A673 (cell line): ENCODE results near the gene RAC2. TPM values are rescaled to one million over a fixed set of nuclear protein-coding genes. Genes with fewer than 3 reads are reported as not detected.
A peak's percentile ranks its signal among the peaks of the same experiment; 100 is the strongest.

Source experiments
- BruUV-seq: library from RNA; stranded (reverse); fragments of 400-500 nt; replicated peaks from 2 replicates; lab custom pipeline; 2021; lab: Mats Ljungman, UMichigan
- CTCF ChIA-PET: fragments of 300-600 bp; sonication (Branson Sonifier 250); formaldehyde crosslinking; loops from one replicate; lab custom pipeline; 2022; ENCODE audit warnings: antibody characterized with exemption; lab: Charles Lee
- POLR2A ChIA-PET: fragments of 300-600 bp; sonication (Branson Sonifier 250); formaldehyde crosslinking; loops from one replicate; lab custom pipeline; 2022; ENCODE audit warnings: antibody characterized with exemption; ENCODE audit not compliant: low non-redundant PET; lab: Charles Lee
- DNase-seq: peaks from one replicate; pipeline ENCODE4 v3.0.0-alpha.2; 2015; ENCODE audit warnings: low spot score
- H3K27ac ChIP-seq: fragments of 200-600 bp; sonication (generic); 2 replicates; pipeline ENCODE4 v1.5.1; 2016; ENCODE audit warnings: mixed run types, low read depth, mild to moderate bottlenecking, mixed read lengths, antibody characterized with exemption, low read length; ENCODE audit not compliant: poor library complexity, severe bottlenecking
- H3K27me3 ChIP-seq: fragments of 200-600 bp; sonication (generic); replicated peaks from 2 replicates; pipeline ENCODE4 v1.6.1; 2017; ENCODE audit warnings: mixed run types, low read depth, mild to moderate bottlenecking, mixed read lengths, antibody characterized with exemption, low read length; ENCODE audit not compliant: insufficient read depth, poor library complexity
- H3K36me3 ChIP-seq: fragments of 200-600 bp; sonication (generic); 2 replicates; pipeline ENCODE4 v1.6.1; 2016; ENCODE audit warnings: mixed run types, mild to moderate bottlenecking, mixed read lengths, antibody characterized with exemption, low read length; ENCODE audit not compliant: insufficient read depth, poor library complexity, severe bottlenecking
- H3K4me1 ChIP-seq: fragments of 200-600 bp; sonication (generic); 2 replicates; pipeline ENCODE4 v1.6.1; 2017; ENCODE audit warnings: mixed run types, mild to moderate bottlenecking, mixed read lengths, antibody characterized with exemption, low read length; ENCODE audit not compliant: insufficient read depth, poor library complexity, severe bottlenecking
- H3K4me3 ChIP-seq: fragments of 200-600 bp; sonication (generic); 2 replicates; pipeline ENCODE4 v1.5.1; 2016; ENCODE audit warnings: low read depth, mixed run types, mild to moderate bottlenecking, mixed read lengths, low read length; ENCODE audit not compliant: poor library complexity, severe bottlenecking
- H3K9me3 ChIP-seq: fragments of 200-600 bp; sonication (generic); 2 replicates; pipeline ENCODE4 v1.6.1; 2016; ENCODE audit warnings: mixed run types, low read depth, mild to moderate bottlenecking, mixed read lengths, antibody characterized with exemption, low read length; ENCODE audit not compliant: poor library complexity, severe bottlenecking
- CTCF ChIP-seq: fragments of 300-800, 200-600 bp; sonication (generic); conservative IDR thresholded peaks from 2 replicates; pipeline ENCODE4 v1.5.1; 2017; ENCODE audit warnings: low read depth, mild to moderate bottlenecking, antibody characterized with exemption, low read length, moderate library complexity, mixed read lengths
- EZH2 ChIP-seq: fragments of 200-600 bp; sonication (generic); IDR thresholded peaks from 2 replicates; pipeline ENCODE4 v1.6.1; 2017; ENCODE audit warnings: borderline replicate concordance, low read depth, mild to moderate bottlenecking, mixed read lengths, antibody characterized with exemption, low read length; ENCODE audit not compliant: poor library complexity, severe bottlenecking
- intact Hi-C: fragments of 100-400 bp; cut with micrococcal nuclease; formaldehyde crosslinking; loops from one replicate; pipeline ENCODE4 v1.10.0; 2022; ENCODE audit not compliant: unreplicated experiment
- total RNA-seq: library from RNA; stranded (reverse); gene quantifications from 2 replicates; pipeline ENCODE4 v1.2.3, GENCODE V29; 2021

The RAC2 gene
- total RNA-seq, 1 experiment from 2014 or later = 4.0 TPM

DNA sequence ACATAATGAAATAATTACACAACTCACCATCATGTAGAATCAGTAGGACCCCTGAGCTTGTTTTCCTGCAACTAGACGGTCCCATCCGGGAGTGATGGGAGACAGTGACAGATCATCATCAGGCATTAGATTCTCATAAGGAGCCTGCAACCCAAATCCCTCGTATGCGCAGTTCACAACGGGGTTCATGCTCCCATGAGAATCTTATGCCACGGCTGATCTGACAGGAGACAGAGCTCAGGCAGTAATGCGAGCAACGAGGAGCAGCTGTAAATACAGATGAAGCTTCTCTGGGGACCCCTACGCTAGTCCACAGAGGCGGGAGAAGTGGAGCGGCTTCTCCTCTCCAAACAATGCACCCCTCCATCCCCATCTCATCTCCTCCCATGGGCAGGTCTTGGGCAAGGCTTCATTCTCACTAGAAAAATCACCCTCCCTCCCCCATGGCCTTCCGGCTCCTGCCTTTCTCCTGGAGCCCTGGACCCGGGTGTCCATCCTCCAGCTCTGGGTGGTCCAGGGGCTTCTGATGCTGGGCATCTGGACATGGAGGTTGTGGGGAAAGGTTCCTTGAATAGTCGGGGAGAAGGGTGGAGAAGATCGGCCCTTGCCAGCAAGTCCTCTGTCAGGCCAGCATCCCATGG lies 16.2 kb upstream of the RAC2 start:
- no TSS peak for BruUV-seq
- no peak overlapping the region for H3K4me3 ChIP-seq
- ChIA-PET POLR2A (no interaction called here), CTCF (interaction anchor here (0.6 to 2.6 kb wide), 5 partner anchors 9 to 478 kb away, joined by 3 to 11 read pairs (median 4); partner anchors contain the start of gene RAC2)
- H3K36me3 ChIP-seq = no peaks in the 10 kb centered on the region
- DNase-seq = no peak
- TF ChIP-seq CTCF = no peak
- no peak for TF ChIP-seq EZH2
- no peaks in the 10 kb centered on the region for H3K27me3 ChIP-seq
- intact Hi-C loops = loop anchor here (10.0 kb wide), 2 partner anchors 95 to 715 kb away; no protein-coding TSS in a partner anchor
- no peak overlapping the region for H3K27ac ChIP-seq
- peaks cover 15% of the 10 kb centered on the region for H3K4me1 ChIP-seq
- H3K9me3 ChIP-seq = no peaks in the 10 kb centered on the region

- peaks cover 15% of the 10 kb centered on the region for H3K4me1 ChIP-seq
- peak; percentile 77 for TF ChIP-seq CTCF
- TF ChIP-seq EZH2 = no peak
- H3K27ac ChIP-seq = no peak overlapping the region
- no peaks in the 10 kb centered on the region for H3K9me3 ChIP-seq
- no peaks in the 10 kb centered on the region for H3K36me3 ChIP-seq
- intact Hi-C loops = loop anchor here (10.0 kb wide), 2 partner anchors 95 to 715 kb away; no protein-coding TSS in a partner anchor
- BruUV-seq = no TSS peak
- ChIA-PET POLR2A (no interaction called here), CTCF (interaction anchor here (0.7 to 2.6 kb wide), 5 partner anchors 10 to 478 kb away, joined by 3 to 11 read pairs (median 3); partner anchors contain the start of gene RAC2)
- peak; percentile 75 for DNase-seq
- H3K4me3 ChIP-seq = no peak overlapping the region
- no peaks in the 10 kb centered on the region for H3K27me3 ChIP-seq
These were observed 15.5 kb upstream of the RAC2 start for GRCh38 chr22:37259540-37260029.

GRCh38 chr22:37258753-37259401 lies 14.8 kb upstream of the RAC2 start:
- Histone ChIP-seq H3K4me3 (no peak overlapping the region), H3K36me3 (no peaks in the 10 kb centered on the region), H3K27me3 (no peaks in the 10 kb centered on the region), H3K4me1 (peaks cover 15% of the 10 kb centered on the region), H3K9me3 (no peaks in the 10 kb centered on the region), H3K27ac (no peak overlapping the region)
- intact Hi-C loops = no loop called here
- no TSS peak for BruUV-seq
- TF ChIP-seq CTCF = no peak
- TF ChIP-seq EZH2 = no peak
- ChIA-PET POLR2A (no interaction called here), CTCF (interaction anchor here (0.7 to 2.6 kb wide), 4 partner anchors 12 to 477 kb away, joined by 3 to 11 read pairs (median 3); partner anchors contain the start of gene RAC2)
- peak; percentile 42 for DNase-seq
